Fibroblast of the aortic adventitia (primary cell): Measurements from ENCODE around the gene NOL4L. TPM values are rescaled to one million over a fixed set of nuclear protein-coding genes. Genes with fewer than 3 reads are reported as not detected.

ENCODE experiments used
- DNase-seq: peaks from one replicate; pipeline ENCODE4 v3.0.0-alpha.2; 2010; ENCODE audit warnings: low read depth
- H3K4me3 ChIP-seq: 2 replicates; pipeline ENCODE4 v1.5.1; 2011; ENCODE audit warnings: low read depth, mild to moderate bottlenecking, control low read depth, low read length, moderate library complexity
- total RNA-seq: library from RNA; depleted of rRNA; stranded (reverse); fragments of >200 nt; gene quantifications from 2 replicates; pipeline ENCODE4 v1.2.3, GENCODE V29; 2012; ENCODE audit warnings: low replicate concordance
- TF ChIP-seq, protein P1 (sequence below): IDR thresholded peaks from 2 replicates; pipeline ENCODE4 v1.5.1; 2011; ENCODE audit warnings: mild to moderate bottlenecking, low read length, control low read depth, inconsistent platforms; ENCODE audit not compliant: insufficient read depth

The NOL4L gene
- total RNA-seq, 1 donor, result 4.5 TPM

DNA sequence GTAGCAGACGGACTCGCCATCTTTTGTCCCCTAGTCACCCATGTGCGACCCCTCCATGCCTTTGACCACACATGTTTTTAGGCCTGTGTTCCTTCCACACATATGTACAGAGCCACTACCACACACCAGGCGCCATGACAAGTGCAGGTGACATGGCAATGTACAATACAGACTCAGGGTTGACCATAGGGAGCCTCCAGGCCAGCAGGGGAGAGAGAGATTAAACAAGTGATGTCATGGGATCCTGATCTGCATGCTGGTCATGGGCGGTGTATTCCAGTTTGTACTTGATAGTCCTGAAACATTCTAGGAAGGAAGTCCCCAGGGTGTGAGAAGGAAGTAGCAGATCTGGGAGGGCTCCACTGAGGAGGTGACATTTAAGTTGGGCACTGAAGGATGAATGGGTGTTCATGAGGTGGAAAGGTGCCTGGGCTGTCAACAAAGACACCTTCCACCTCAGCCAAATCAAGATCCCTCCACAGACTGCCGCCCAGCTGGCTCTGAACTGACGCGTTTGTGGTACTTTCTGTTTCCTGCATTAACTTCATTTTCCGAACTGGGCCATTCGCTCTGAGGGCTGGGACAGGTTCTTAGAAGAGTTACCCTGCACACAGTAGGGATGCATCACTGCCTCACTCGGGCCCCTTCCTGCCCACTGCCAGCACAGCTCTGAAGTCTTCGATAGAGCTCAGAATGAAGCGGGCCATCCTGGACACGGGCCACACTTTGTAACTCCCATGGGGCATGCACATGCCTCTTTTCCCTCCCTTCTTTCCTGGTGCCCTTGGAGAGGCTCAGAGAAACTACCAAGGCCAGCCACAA is 94.0 kb downstream of the NOL4L start:
- TF ChIP-seq, protein P1, sequence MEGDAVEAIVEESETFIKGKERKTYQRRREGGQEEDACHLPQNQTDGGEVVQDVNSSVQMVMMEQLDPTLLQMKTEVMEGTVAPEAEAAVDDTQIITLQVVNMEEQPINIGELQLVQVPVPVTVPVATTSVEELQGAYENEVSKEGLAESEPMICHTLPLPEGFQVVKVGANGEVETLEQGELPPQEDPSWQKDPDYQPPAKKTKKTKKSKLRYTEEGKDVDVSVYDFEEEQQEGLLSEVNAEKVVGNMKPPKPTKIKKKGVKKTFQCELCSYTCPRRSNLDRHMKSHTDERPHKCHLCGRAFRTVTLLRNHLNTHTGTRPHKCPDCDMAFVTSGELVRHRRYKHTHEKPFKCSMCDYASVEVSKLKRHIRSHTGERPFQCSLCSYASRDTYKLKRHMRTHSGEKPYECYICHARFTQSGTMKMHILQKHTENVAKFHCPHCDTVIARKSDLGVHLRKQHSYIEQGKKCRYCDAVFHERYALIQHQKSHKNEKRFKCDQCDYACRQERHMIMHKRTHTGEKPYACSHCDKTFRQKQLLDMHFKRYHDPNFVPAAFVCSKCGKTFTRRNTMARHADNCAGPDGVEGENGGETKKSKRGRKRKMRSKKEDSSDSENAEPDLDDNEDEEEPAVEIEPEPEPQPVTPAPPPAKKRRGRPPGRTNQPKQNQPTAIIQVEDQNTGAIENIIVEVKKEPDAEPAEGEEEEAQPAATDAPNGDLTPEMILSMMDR, result no peak
- DNase-seq, result no peak
- H3K4me3 ChIP-seq, result no peak overlapping the region

GRCh38 chr20:32488066-32488838 is 96.9 kb downstream of the NOL4L start:
- TF ChIP-seq, protein P1, result no peak
- DNase-seq, result no peak
- H3K4me3 ChIP-seq, result no peak overlapping the region

DNA sequence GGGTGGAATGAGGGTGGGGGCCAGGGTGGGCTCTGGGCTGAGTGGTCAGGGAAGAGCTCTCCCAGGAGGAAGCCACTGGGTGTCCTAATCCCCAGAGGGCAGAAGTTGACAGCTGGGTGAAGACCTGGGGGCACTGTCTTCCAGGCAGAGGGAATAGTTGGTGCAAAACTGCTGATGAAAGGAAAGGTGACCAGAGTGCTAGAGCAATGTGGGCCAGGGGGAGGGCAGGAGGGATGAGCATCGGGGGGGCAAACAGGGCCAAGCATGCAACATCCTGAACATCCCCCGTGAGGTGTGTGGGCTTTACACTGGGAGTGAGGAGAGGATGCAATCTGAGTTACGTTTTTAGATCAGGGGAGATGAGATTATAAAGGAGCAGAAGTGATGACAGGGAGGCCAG is 97.8 kb downstream of the NOL4L start:
- DNase-seq, result no peak
- TF ChIP-seq, protein P1, result no peak
- H3K4me3 ChIP-seq, result no peak overlapping the region

DNA sequence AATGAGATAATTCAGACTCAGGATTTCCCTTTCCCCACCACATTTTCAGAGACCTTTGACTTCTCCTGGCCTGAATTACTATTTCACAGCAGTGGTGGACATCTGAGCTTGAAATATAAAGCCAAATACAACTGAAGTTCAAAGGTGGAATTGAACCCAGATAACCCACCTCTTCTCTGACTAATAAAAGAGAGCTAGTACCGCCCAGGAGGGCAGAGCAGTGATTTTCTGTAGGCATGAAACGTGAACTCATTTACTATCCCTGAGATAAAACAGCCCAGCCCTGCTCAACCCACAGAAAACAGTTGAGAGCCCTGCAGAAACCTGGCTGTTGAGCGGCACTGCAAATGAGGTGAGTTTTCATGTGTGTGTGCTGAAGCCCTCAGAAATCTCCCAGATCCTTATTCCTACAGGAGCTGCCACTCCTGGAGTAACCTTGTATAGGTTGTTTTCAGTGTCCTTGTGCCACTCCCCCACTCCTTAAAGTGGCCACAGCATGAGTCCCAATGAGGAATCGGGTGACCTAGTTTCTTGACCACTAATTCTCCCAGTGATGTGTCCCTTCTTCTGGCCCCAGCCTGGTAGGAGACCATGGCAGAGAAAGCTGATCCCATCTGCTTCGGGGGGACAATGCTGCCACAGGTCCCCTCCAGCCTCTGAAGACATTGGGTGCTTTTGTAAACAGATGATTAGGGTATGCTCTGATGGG is 99.2 kb downstream of the NOL4L start:
- H3K4me3 ChIP-seq, result no peak overlapping the region
- TF ChIP-seq, protein P1, result no peak
- no peak for DNase-seq

DNA sequence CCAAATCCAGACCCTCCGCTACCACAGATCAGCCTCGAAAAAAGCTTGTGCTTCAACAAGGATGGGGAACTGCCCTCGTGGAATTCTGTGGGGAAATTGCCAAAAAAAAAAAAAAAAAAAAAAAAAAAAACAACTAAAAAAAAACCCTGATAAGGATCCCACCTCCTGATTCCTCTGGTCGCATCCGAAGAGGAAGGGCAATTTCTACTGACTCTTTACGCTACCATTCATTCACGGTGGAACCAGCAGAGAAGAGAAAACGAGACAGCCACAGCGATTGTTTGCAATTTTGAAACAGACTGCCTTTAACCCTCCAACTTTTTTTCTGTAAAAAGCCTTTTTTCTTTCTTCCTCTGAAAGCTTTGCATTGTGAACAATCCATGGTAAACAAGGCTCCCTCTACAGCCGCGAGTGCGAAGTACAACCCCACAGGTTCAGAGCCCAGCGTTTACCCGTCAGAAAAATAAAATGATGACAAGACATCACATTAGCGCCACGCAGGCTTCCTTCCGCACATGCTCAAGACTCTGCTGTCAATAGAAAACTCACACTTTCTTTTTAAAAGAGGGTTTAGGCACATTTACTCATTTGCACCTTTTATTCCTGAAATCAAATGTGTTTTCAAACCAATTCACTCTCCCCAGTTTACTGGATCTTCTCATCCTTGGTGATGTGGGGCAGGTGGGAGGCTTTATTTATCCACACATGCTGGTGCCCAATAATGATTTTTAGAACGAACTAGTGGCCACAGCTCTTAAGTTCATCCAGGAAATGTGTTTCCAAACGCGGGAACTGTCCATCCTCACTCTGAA is 100.0 kb downstream of the NOL4L start:
- peak; percentile 87 for DNase-seq
- peak overlapping the region; percentile 72 for H3K4me3 ChIP-seq
- TF ChIP-seq, protein P1, result peak; percentile 90
